SK-N-SH treated with all-trans-retinoic acid at 6 μM for 48 hours (cell line): ENCODE data around the gene TEAD1.

Source experiments
- ATAC-seq: fragments of 200-7000 bp; cut with Tn5 transposase; 3 replicates; pipeline ENCODE4 v1.9.1; 2020; ENCODE audit warnings: mild to moderate bottlenecking, moderate library complexity
- ARNTL ChIP-seq: fragments of 450-650 bp; formaldehyde crosslinking; IDR thresholded peaks from 2 replicates; pipeline ENCODE4 v1.5.0; 2020; ENCODE audit warnings: low read depth, mild to moderate bottlenecking, moderate library complexity, borderline replicate concordance
- ESRRG ChIP-seq: fragments of 250-450 bp; sonication (Bioruptor Pico); IDR thresholded peaks from 2 replicates; pipeline ENCODE4 v1.6.1; 2021; ENCODE audit warnings: mild to moderate bottlenecking
- OSR1 ChIP-seq: fragments of 250-450 bp; sonication (Bioruptor Pico); IDR thresholded peaks from 2 replicates; pipeline ENCODE4 v1.8.0; 2022; ENCODE audit warnings: moderate library complexity, mild to moderate bottlenecking, inconsistent platforms
- RARB ChIP-seq: fragments of 250-450 bp; sonication (Bioruptor Pico); IDR thresholded peaks from 2 replicates; pipeline ENCODE4 v1.8.0; 2021; ENCODE audit warnings: mild to moderate bottlenecking, moderate library complexity
- SNAI2 ChIP-seq: fragments of 250-450 bp; sonication (Bioruptor Pico); IDR thresholded peaks from 2 replicates; pipeline ENCODE4 v1.5.0; 2020; ENCODE audit warnings: mild to moderate bottlenecking, moderate library complexity
- ZC3H10 ChIP-seq: fragments of 250-450 bp; sonication (Bioruptor Pico); IDR thresholded peaks from 2 replicates; pipeline ENCODE4 v1.5.1; 2021; ENCODE audit warnings: mild to moderate bottlenecking, moderate library complexity
- ZFP3 ChIP-seq: fragments of 250-450 bp; sonication (Bioruptor Pico); IDR thresholded peaks from 2 replicates; pipeline ENCODE4 v1.5.0; 2020; ENCODE audit warnings: mild to moderate bottlenecking, moderate library complexity
- ZFP30 ChIP-seq: fragments of 450-650 bp; formaldehyde crosslinking; IDR thresholded peaks from 2 replicates; pipeline ENCODE4 v1.5.0; 2022; ENCODE audit warnings: mild to moderate bottlenecking, moderate library complexity
- ZNF8 ChIP-seq: fragments of 450-650 bp; formaldehyde crosslinking; IDR thresholded peaks from 2 replicates; pipeline ENCODE4 v1.5.0; 2020; ENCODE audit warnings: mild to moderate bottlenecking, moderate library complexity
- TF ChIP-seq, protein P1 (sequence below): fragments of 250-450 bp; sonication (Bioruptor Pico); IDR thresholded peaks from 2 replicates; pipeline ENCODE4 v1.8.0; 2021; ENCODE audit warnings: low read depth, mild to moderate bottlenecking, moderate library complexity, borderline replicate concordance
- TF ChIP-seq, protein P2 (sequence below): fragments of 250-450 bp; sonication (Bioruptor Pico); IDR thresholded peaks from 2 replicates; pipeline ENCODE4 v1.8.0; 2020; ENCODE audit warnings: mild to moderate bottlenecking, moderate library complexity, borderline replicate concordance
- TF ChIP-seq, protein P3 (sequence below): fragments of 250-450 bp; sonication (Bioruptor Pico); IDR thresholded peaks from 2 replicates; pipeline ENCODE4 v1.5.1; 2021; ENCODE audit warnings: mild to moderate bottlenecking, moderate library complexity
- TF ChIP-seq, protein P4 (sequence below): fragments of 250-450 bp; sonication (Bioruptor Pico); IDR thresholded peaks from 2 replicates; pipeline ENCODE4 v1.5.0; 2020; ENCODE audit warnings: mild to moderate bottlenecking, moderate library complexity
- TF ChIP-seq, protein P5 (sequence below): fragments of 250-450 bp; sonication (Bioruptor Pico); IDR thresholded peaks from 2 replicates; pipeline ENCODE4 v1.5.1; 2020; ENCODE audit warnings: low read depth, mild to moderate bottlenecking, moderate library complexity

Gene TEAD1

DNA sequence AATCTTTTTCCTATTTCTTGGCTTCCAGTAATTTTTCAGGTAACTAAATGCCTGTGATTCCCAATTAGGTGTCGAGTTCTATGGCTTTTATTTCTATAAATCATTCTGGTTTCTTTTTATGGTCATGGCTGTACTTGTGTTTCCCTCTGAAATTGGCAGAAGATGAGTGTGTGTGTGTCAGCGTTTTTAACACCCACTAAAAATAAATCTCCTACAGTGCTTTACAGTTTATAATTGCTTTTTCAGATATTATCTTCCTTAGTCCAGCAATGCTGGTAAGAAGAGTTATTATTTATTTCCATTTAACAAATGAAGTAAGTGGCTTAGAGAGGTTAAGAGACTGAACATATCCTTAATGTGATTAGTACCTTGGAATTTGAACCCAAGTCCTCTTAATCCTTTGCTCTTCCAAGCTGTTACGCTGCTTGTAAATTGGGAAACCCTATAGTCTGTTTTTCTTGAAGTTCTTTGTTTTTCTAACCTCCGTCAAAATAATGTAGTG, 125.2 kb downstream of the TEAD1 start:
- ATAC-seq: no peak
- TF ChIP-seq ZFP30 (CRISPR knock-in tag): no peak
- TF ChIP-seq ESRRG (CRISPR knock-in tag): no peak
- TF ChIP-seq, protein P1, sequence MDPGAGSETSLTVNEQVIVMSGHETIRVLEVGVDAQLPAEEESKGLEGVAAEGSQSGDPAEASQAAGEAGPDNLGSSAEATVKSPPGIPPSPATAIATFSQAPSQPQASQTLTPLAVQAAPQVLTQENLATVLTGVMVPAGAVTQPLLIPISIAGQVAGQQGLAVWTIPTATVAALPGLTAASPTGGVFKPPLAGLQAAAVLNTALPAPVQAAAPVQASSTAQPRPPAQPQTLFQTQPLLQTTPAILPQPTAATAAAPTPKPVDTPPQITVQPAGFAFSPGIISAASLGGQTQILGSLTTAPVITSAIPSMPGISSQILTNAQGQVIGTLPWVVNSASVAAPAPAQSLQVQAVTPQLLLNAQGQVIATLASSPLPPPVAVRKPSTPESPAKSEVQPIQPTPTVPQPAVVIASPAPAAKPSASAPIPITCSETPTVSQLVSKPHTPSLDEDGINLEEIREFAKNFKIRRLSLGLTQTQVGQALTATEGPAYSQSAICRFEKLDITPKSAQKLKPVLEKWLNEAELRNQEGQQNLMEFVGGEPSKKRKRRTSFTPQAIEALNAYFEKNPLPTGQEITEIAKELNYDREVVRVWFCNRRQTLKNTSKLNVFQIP (CRISPR knock-in tag): no peak
- TF ChIP-seq ZNF8 (CRISPR knock-in tag): no peak
- TF ChIP-seq, protein P2, sequence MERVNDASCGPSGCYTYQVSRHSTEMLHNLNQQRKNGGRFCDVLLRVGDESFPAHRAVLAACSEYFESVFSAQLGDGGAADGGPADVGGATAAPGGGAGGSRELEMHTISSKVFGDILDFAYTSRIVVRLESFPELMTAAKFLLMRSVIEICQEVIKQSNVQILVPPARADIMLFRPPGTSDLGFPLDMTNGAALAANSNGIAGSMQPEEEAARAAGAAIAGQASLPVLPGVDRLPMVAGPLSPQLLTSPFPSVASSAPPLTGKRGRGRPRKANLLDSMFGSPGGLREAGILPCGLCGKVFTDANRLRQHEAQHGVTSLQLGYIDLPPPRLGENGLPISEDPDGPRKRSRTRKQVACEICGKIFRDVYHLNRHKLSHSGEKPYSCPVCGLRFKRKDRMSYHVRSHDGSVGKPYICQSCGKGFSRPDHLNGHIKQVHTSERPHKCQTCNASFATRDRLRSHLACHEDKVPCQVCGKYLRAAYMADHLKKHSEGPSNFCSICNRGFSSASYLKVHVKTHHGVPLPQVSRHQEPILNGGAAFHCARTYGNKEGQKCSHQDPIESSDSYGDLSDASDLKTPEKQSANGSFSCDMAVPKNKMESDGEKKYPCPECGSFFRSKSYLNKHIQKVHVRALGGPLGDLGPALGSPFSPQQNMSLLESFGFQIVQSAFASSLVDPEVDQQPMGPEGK (CRISPR knock-in tag): no peak
- TF ChIP-seq SNAI2 (CRISPR knock-in tag): no peak
- no peak for TF ChIP-seq ZC3H10 (CRISPR knock-in tag)
- no peak for TF ChIP-seq OSR1 (CRISPR knock-in tag)
- TF ChIP-seq RARB (CRISPR knock-in tag): no peak
- TF ChIP-seq, protein P3, sequence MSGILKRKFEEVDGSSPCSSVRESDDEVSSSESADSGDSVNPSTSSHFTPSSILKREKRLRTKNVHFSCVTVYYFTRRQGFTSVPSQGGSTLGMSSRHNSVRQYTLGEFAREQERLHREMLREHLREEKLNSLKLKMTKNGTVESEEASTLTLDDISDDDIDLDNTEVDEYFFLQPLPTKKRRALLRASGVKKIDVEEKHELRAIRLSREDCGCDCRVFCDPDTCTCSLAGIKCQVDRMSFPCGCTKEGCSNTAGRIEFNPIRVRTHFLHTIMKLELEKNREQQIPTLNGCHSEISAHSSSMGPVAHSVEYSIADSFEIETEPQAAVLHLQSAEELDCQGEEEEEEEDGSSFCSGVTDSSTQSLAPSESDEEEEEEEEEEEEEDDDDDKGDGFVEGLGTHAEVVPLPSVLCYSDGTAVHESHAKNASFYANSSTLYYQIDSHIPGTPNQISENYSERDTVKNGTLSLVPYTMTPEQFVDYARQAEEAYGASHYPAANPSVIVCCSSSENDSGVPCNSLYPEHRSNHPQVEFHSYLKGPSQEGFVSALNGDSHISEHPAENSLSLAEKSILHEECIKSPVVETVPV: no peak
- TF ChIP-seq, protein P4, sequence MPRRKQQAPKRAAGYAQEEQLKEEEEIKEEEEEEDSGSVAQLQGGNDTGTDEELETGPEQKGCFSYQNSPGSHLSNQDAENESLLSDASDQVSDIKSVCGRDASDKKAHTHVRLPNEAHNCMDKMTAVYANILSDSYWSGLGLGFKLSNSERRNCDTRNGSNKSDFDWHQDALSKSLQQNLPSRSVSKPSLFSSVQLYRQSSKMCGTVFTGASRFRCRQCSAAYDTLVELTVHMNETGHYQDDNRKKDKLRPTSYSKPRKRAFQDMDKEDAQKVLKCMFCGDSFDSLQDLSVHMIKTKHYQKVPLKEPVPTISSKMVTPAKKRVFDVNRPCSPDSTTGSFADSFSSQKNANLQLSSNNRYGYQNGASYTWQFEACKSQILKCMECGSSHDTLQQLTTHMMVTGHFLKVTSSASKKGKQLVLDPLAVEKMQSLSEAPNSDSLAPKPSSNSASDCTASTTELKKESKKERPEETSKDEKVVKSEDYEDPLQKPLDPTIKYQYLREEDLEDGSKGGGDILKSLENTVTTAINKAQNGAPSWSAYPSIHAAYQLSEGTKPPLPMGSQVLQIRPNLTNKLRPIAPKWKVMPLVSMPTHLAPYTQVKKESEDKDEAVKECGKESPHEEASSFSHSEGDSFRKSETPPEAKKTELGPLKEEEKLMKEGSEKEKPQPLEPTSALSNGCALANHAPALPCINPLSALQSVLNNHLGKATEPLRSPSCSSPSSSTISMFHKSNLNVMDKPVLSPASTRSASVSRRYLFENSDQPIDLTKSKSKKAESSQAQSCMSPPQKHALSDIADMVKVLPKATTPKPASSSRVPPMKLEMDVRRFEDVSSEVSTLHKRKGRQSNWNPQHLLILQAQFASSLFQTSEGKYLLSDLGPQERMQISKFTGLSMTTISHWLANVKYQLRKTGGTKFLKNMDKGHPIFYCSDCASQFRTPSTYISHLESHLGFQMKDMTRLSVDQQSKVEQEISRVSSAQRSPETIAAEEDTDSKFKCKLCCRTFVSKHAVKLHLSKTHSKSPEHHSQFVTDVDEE (CRISPR knock-in tag): no peak
- TF ChIP-seq, protein P5, sequence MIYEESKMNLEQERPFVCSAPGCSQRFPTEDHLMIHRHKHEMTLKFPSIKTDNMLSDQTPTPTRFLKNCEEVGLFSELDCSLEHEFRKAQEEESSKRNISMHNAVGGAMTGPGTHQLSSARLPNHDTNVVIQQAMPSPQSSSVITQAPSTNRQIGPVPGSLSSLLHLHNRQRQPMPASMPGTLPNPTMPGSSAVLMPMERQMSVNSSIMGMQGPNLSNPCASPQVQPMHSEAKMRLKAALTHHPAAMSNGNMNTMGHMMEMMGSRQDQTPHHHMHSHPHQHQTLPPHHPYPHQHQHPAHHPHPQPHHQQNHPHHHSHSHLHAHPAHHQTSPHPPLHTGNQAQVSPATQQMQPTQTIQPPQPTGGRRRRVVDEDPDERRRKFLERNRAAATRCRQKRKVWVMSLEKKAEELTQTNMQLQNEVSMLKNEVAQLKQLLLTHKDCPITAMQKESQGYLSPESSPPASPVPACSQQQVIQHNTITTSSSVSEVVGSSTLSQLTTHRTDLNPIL (CRISPR knock-in tag): no peak
- TF ChIP-seq, all 23 proteins: peak for 0

DNA sequence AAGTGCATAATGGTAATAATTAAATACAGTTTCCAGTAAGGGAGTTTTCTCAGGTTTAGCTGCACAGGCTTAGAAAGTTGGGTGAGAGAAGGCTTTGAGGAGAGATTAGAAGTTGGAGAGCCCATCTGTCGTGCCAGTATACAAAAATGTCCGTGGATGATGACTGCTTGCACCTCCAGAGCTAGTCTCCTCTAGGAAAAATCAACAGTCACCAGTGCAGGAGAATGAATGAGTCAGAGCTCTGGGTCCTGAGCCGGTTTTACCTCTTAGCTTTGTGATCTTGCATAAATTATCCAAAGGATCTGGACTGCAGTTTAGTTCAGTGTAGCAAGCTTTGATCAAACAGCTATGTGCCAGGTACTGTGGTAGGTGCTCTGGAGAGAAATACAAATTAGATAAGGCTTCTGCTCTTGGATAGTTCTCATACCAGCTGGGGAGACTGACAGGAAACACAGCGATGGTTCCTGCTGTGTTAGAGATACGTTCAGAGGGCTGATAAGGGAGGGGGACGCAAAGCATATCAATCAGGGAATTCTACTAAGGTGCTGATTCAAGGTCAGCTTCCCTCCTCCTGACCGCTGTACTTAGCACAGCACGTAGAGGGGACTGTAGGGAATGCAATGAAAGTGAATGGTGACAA, 125.9 kb downstream of the TEAD1 start:
- peak; percentile 97 for TF ChIP-seq ZFP3
- TF ChIP-seq, protein P4 (CRISPR knock-in tag): peak; percentile 70; the same call in 1 of the 2 replicates
- TF ChIP-seq ZC3H10 (CRISPR knock-in tag): no peak
- TF ChIP-seq, all 23 proteins: peak for 2
- ATAC-seq: peak; percentile 83

DNA sequence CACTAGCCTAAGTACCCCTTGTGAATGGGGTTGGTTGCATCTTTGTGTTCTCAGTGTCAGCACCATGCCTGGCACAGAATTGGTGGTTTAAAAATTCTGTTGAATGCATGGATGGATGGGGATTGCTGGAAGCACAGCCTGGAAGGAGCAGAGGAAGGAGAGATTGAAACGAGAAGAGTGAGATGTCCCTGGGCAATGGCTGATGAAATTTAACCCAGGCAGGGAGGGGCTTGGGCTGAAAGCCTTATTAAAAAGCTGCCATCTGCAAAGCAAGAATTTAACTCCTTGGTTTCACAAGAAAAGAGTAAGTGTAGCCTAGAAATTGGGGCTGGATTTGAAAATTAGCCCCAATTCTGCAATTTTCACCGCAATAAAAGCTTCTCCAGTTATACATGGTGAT, 126.7 kb downstream of the TEAD1 start:
- no peak for TF ChIP-seq ARNTL (CRISPR knock-in tag)
- TF ChIP-seq, protein P5 (CRISPR knock-in tag): no peak
- ATAC-seq: peak; percentile 2; the same call in 1 of the 3 replicates
